Right atrium auricular region (tissue), 2 donors: Measurements from ENCODE around the gene ZNRD2. TPM values are rescaled to one million over a fixed set of nuclear protein-coding genes. Genes with fewer than 3 reads are reported as not detected.
"Not testable (repeated sequence)": the region's sequence is repeated elsewhere in the genome, so short reads cannot be mapped to it uniquely, and the experiment has no call there.

Source experiments
- DNase-seq: peaks from one replicate; pipeline ENCODE4 v3.0.0-alpha.2; 2019; ENCODE audit warnings: low spot score
- H3K27ac ChIP-seq, 2 donors: fragments of 200-600 bp; sonication (generic); 1 replicate in 1 of 2; 2 replicates in 1 of 2; pipeline ENCODE4 v1.5.1; 2016 to 2019
- H3K27me3 ChIP-seq, 2 donors: fragments of 200-600 bp; sonication (generic); one replicate each; pipeline versions ENCODE4 v1.5.1 to v1.6.0; 2017 to 2019
- H3K36me3 ChIP-seq: fragments of 200-600 bp; sonication (generic); one replicate; pipeline ENCODE4 v1.5.1; 2016
- H3K4me1 ChIP-seq, 2 donors: fragments of 200-600 bp; sonication (generic); one replicate each; pipeline versions ENCODE4 v1.5.1 to v1.6.0; 2017 to 2019
- H3K4me3 ChIP-seq, 2 donors: fragments of 200-600 bp; sonication (generic); 1 replicate in 1 of 2; 2 replicates in 1 of 2; pipeline ENCODE4 v1.5.1; 2017 to 2019; ENCODE audit warnings: mild to moderate bottlenecking in 1 of 2, moderate library complexity in 1 of 2
- H3K9me3 ChIP-seq, 2 donors: fragments of 200-600 bp; sonication (generic); one replicate each; pipeline ENCODE4 v1.5.1; 2019
- total RNA-seq, 2 donors: library from RNA; depleted of rRNA; stranded (reverse); fragments of >200 nt; gene quantifications; one replicate each; pipeline ENCODE4 v1.1.0, GENCODE V29; 2016
- TF ChIP-seq, protein P1 (sequence below), 2 donors: fragments of 200-600 bp; sonication (generic); IDR thresholded peaks; one replicate each; pipeline ENCODE4 v1.5.1; 2019; ENCODE audit warnings: antibody characterized with exemption in 2 of 2

ZNRD2 gene
- total RNA-seq, 2 donors from 2014 or later, result 36.1 to 50.6 TPM

GRCh38 chr11:65562020-65562419 lies 8.3 kb upstream of the ZNRD2 start:
- no peak overlapping the region for H3K27ac ChIP-seq
- H3K4me1 ChIP-seq, result peaks cover 0 to 37% of the 10 kb centered on the region in 2 donors
- no peak for DNase-seq

GRCh38 chr11:65562788-65563187 lies 7.5 kb upstream of the ZNRD2 start:
- Histone ChIP-seq H3K4me3 (no peak overlapping the region), H3K36me3 (peaks cover 2% of the 10 kb centered on the region), H3K4me1 (peaks cover 0 to 39% of the 10 kb centered on the region in 2 donors), H3K9me3 (no peaks in the 10 kb centered on the region), H3K27me3 (no peaks in the 10 kb centered on the region), H3K27ac (no peak overlapping the region)
- TF ChIP-seq, protein P1, sequence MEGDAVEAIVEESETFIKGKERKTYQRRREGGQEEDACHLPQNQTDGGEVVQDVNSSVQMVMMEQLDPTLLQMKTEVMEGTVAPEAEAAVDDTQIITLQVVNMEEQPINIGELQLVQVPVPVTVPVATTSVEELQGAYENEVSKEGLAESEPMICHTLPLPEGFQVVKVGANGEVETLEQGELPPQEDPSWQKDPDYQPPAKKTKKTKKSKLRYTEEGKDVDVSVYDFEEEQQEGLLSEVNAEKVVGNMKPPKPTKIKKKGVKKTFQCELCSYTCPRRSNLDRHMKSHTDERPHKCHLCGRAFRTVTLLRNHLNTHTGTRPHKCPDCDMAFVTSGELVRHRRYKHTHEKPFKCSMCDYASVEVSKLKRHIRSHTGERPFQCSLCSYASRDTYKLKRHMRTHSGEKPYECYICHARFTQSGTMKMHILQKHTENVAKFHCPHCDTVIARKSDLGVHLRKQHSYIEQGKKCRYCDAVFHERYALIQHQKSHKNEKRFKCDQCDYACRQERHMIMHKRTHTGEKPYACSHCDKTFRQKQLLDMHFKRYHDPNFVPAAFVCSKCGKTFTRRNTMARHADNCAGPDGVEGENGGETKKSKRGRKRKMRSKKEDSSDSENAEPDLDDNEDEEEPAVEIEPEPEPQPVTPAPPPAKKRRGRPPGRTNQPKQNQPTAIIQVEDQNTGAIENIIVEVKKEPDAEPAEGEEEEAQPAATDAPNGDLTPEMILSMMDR (IDR thresholded peaks at IDR 0.05), result no peak
- DNase-seq, result no peak

More at GRCh38 chr11:65562020-65562419, 8.3 kb upstream of the ZNRD2 start:
- Histone ChIP-seq H3K36me3 (no peaks in the 10 kb centered on the region), H3K9me3 (no peaks in the 10 kb centered on the region), H3K4me3 (no peak overlapping the region), H3K27me3 (no peaks in the 10 kb centered on the region)
- TF ChIP-seq, protein P1 (IDR thresholded peaks at IDR 0.05), result no peak

DNA sequence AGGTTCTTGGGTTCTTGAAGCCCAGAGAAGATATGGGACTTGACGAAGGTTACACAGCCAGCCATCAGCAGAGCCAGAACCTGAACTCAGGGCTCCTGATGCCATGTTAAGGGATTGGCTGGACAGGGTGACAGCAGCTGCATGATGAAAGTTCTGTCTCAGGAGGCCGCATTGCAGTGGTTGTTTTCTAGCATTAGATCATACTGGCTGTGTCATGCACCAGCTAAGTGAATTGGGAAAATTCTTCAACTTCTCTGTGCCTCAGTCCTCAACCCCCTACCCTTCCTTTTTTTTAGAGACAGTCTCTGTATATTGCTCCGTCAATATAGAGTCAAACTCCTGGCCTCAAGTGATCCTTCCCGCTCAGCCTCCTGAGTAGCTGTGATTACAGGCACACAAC lies 6.7 kb upstream of the ZNRD2 start:
- Histone ChIP-seq H3K9me3 (no peaks in the 10 kb centered on the region), H3K36me3 (peaks cover 6% of the 10 kb centered on the region), H3K4me3 (no peak overlapping the region), H3K27me3 (no peaks in the 10 kb centered on the region), H3K4me1 (peaks cover 0 to 43% of the 10 kb centered on the region in 2 donors), H3K27ac (no peak overlapping the region)
- TF ChIP-seq, protein P1 (IDR thresholded peaks at IDR 0.05), result no peak
- DNase-seq, result no peak

DNA sequence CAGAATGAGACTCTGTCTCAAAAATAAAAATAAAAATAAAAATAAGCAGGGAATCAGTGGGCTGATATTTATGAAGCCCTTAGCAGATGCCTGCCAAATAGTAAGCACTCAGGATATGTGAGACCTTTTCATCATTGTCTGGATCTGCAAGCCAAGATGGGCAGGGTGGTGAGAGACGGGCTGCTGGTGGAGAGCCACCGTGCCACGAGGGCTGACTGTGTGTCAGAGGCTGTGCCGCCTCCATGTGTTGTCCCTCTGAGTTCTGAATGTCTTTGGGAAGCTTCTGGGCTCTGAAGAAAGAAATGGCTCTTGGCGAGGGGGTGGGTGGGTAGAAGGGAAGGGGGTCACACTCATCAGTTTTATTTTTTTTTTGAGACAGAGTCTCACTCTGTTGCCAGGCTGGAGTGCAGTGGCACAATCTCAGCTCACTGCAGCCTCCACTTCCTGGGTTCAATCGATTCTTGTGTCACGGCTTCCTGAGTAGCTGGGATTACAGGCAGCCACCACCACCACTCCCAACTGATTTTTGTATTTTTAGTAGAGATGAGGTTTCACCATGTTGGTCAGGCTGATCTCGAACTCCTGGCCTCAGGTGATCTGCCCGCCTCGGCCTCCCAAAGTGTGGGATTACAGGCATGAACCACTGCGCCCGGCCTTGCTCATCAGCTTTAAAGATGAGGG lies 5.3 kb upstream of the ZNRD2 start:
- not testable (repeated sequence) for H3K4me3 ChIP-seq, DNase-seq, H3K36me3 ChIP-seq, H3K27ac ChIP-seq, H3K9me3 ChIP-seq, H3K27me3 ChIP-seq
- H3K4me1 ChIP-seq, result peaks cover 0 to 40% of the 10 kb centered on the region in 2 donors

DNA sequence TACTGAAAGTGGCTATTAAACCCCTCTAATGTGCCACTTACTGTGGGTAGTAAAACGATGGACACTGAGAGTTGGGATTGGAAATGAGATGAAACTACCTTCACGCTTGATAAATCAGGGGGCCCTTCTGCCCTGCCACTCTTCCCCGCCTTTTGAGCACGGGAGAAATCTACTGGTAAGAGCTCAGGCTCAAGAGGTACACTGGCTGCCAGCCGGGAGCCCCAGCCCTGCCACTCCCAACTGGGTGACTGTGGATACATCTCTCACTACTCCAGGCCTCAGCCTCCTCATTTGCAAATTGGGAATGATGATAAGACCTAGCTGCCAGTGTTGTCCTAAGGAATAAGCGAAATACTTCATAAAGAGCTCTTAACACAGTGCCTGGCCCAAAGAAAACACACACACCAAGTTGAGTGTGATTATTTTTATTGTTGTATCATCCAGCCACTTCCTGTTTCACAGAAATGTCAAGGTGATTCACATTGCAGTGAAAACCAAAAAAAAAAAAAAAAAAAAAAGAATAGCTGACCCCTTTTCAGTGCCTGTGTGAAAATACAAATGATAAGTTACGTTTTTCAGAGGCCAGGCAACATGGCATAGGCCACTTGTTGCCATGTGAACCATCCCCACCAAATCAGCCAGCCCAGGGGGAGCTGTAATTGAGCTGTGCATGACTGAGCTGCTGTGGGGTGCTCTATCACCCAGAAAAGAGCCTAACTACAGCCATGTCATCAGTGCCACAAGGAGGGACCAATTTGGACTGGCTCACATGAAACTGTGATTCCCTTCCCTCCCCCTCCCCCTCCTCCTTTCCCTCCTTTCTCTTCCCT lies 4.4 kb upstream of the ZNRD2 start:
- no peak for DNase-seq
- H3K36me3 ChIP-seq, result peaks cover 6% of the 10 kb centered on the region
- no peak overlapping the region for H3K4me3 ChIP-seq
- no peak overlapping the region for H3K27ac ChIP-seq
- TF ChIP-seq, protein P1 (IDR thresholded peaks at IDR 0.05), result no peak
- H3K4me1 ChIP-seq, result peaks cover 3 to 37% of the 10 kb centered on the region in 2 donors
- H3K27me3 ChIP-seq, result no peaks in the 10 kb centered on the region
- H3K9me3 ChIP-seq, result no peaks in the 10 kb centered on the region
